NCI-H2227 (cell line): ENCODE results near the gene OR10G6.
"Not testable (repeated sequence)": the region's sequence is repeated elsewhere in the genome, so short reads cannot be mapped to it uniquely, and the experiment has no call there.

Experiments used
- DNase-seq: peaks from one replicate; lab custom pipeline; 2025; ENCODE audit not compliant: unreplicated experiment; lab: John Stamatoyannopoulos, UW

The OR10G6 gene

GRCh38 chr11:123995119-123995518 is at the start of gene OR10G6:
TSS of gene OR10G6 (minus strand) at chr11:123995161. CDS start at chr11:123995161, 0 bp downstream.
- no peak for DNase-seq

- DNase-seq: no peak
These were observed 48.5 kb upstream of the OR10G6 start for GRCh38 chr11:124043420-124043819.

DNA sequence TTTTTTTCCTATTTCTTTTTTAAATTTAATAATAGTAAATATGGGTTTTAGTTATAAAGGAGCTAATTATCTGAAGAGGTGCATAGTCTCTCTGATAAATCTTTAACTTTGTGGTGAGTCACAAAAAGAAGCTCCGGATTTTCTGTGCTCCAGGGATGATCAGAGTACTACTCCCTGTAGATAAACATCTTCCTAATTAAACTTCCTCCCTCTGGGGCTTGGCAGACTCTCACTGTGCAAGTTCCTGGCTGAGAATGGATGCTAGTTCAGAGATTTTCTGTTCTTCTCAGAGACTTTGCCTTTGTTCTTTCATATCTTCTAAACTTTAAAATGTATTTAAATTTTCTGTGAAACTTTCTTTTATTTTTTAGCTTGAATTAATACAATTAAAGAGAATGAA is 46.3 kb upstream of the OR10G6 start, which contains the start of gene OR10G7:
TSS of gene OR10G7 (minus strand) at position 72 of the 400 bp plus-strand sequence. CDS start 2,324 bp downstream, outside the sequence.
- DNase-seq: no peak

DNA sequence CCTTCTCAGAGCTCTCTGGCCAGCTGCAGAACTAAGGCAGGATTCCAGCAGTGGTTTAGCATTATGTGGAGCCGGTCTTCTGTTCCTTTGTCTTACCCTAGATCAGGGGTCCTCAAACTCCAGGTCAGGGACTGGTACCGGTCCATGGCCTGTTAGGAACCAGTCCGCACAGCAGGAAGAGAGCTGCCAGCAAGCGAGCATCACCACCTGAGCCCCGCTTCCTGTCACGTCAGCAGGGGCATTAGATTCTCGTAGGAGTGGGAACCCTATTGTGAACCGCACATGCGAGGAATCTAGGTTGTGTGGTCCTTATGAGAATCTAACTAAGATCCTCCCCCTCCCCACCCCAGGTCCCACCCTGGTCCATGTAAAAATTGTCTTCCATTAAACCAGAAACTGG is 44.6 kb upstream of the OR10G6 start:
- no peak for DNase-seq

DNA sequence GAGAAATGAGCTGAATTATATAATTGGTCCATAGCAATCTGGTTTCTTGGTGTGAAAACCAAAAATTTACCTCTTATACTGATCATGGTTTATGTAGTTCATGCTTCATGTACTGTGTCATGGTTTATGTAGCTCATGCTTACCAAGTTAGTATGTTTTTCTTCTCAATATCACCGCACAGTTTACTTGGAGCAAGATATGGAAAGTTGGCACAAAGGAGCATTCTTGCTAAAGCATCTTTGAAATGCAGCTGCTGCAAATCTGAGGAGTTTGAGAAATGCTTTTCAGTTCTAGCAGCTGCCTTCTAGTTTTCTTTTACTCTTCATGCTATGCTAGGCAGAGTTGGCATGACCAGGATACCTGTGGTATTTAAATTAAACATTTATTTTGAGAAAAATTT is 41.7 kb upstream of the OR10G6 start:
- no peak for DNase-seq

DNA sequence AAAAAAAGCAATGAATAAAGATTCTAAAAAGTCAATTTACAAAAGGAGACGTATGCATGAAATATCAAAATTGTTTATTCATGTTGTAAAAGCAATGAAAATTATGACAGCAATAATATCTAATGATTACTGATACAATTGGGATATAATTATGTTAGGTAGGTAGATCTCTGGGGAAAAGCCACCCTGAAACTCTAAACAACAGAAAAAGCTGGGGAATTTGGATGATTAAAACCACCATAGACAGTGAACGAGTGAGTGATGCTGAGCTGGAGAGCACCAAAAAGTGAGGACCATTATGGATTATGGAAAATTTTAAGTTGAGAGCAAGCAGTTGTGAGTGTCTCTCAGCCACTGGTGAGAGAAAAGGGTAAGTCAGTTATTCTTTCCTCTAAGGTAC is 31.5 kb upstream of the OR10G6 start, which contains the start of gene OR10G8:
TSS of gene OR10G8 (plus strand) at position 301 of the 400 bp plus-strand sequence. CDS start 2,825 bp downstream, outside the sequence.
- DNase-seq: no peak

DNA sequence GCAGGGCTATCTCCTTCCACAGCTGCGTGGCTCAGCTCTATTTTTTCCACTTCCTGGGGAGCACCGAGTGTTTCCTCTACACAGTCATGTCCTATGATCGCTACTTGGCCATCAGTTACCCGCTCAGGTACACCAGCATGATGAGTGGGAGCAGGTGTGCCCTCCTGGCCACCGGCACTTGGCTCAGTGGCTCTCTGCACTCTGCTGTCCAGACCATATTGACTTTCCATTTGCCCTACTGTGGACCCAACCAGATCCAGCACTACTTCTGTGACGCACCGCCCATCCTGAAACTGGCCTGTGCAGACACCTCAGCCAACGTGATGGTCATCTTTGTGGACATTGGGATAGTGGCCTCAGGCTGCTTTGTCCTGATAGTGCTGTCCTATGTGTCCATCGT is 20.9 kb upstream of the OR10G6 start:
- not testable (repeated sequence) for DNase-seq

GRCh38 chr11:124012697-124013096 is 17.7 kb upstream of the OR10G6 start, which contains the start of gene OR10G4:
TSS of gene OR10G4 (plus strand) at chr11:124012997. CDS start at chr11:124015575, 2,578 bp downstream.
- DNase-seq: no peak

GRCh38 chr11:123979311-123979710 is 15.7 kb downstream of the OR10G6 start:
- DNase-seq: no peak

GRCh38 chr11:123977731-123978347 is 17.1 kb downstream of the OR10G6 start, which contains the start of gene OR10S1:
TSS of gene OR10S1 (minus strand) at chr11:123977781. CDS start at chr11:123977664, 117 bp downstream.
- no peak for DNase-seq

DNA sequence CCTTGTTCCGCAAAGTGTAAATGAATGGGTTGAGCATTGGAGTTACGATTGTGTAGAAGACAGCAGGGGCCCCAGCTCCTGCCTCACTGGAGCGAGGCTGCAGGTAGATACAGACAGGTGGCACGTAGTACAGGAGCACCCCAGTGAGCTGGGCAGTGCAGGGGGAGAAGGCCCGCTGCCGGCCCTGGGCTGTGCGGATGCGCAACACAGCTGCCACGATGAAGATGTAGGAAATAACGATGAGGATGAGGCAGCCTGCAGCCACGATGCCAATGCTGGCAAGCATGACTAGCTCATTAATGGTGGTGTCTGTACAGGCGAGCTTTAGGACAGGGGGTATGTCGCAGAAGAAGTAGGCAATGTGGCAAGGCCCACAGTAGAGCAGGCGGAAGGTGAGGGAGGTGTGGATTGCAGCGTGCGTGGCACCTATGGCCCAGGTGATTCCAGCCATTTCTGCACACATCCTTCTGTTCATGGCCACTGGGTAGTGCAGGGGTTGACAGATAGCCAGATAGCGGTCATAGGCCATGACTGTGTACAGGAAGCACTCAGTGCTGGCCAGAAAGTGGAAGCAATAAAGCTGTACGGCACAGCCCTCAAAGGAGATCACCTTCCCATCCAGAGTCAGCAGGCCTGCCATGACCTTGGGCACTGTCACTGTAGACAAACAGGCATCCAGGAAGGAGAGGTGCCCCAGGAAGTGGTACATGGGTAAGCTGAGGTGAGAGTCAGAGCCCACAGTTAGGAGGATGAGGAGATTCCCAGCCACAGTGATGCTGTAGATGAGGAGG is 18.0 kb downstream of the OR10G6 start:
- DNase-seq: no peak

- DNase-seq: no peak
These were observed 21.1 kb downstream of the OR10G6 start for GRCh38 chr11:123973816-123974215.

DNA sequence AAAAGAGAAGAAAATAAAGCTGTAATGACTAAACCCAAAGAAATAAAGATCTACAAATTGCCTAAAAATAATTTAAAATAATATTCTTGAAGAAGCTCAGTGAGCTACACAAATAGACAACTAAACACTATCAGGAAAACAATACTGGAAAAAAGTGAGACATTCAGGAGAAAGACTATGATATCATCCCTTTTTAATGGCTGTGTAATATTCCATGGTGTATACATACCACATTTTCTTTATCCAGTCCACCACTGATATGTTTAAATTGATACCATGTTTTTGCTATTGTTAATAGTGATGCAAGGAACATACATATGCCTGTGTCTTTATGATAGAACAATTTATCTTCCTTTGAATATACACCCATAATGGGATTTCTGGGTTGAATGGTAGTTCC is 38.2 kb downstream of the OR10G6 start:
- DNase-seq: no peak

DNA sequence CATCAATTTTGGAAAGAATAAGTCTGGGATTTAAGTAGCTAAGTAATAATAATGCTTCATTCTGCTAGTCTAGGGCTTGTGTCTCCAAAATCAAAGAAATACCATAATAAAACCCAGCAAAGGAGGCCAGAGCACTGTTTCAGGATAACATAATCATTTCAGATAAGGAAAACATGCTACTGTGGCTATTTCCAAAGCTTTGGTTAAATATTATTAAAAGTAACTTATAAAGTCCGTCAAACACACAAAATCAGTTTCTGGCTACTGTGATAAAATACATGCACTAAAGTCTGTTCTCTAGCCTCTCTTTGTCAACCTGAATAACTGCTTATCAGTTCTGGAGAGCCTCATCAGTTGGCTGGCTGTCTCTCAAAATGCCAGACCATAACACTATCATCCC is 49.8 kb downstream of the OR10G6 start:
- no peak for DNase-seq
